ENCODE results near the gene SPTLC3. TPM values are rescaled to one million over a fixed set of nuclear protein-coding genes. Genes with fewer than 3 reads are reported as not detected.

SPTLC3 gene
- 10 to 100 TPM in 2 of 5 donors, 1 to 10 TPM in 2, not detected in 1; 1.9 to 33.9 (median 8.5) TPM for total RNA-seq
- polyA plus RNA-seq, result 1 to 10 TPM; 1.1 to 2.1 (median 1.9) TPM
- long read RNA-seq, donor 1, partial matches to known transcripts, result 0 of 1 reads
- long read RNA-seq, donor 1, other reads (novel, unspliced or antisense), result 0 of 1 reads
- long read RNA-seq, donor 2, result 0 reads
- long read RNA-seq, donor 3, result 0 reads
- long read RNA-seq, donor 4, result 0 reads
- long read RNA-seq, donor 5, result 0 reads
- long read RNA-seq, donor 6, result 0 reads
- long read RNA-seq, donor 7, result 0 reads
- long read RNA-seq, donor 8, result 0 reads
- long read RNA-seq, donor 9, partial matches to known transcripts, result 0 of 1 reads
- long read RNA-seq, donor 9, other reads (novel, unspliced or antisense), result 0 of 1 reads
- long read RNA-seq, donor 10, partial matches to known transcripts, result 0 of 1 reads
- long read RNA-seq, donor 10, other reads (novel, unspliced or antisense), result 0 of 1 reads

DNA sequence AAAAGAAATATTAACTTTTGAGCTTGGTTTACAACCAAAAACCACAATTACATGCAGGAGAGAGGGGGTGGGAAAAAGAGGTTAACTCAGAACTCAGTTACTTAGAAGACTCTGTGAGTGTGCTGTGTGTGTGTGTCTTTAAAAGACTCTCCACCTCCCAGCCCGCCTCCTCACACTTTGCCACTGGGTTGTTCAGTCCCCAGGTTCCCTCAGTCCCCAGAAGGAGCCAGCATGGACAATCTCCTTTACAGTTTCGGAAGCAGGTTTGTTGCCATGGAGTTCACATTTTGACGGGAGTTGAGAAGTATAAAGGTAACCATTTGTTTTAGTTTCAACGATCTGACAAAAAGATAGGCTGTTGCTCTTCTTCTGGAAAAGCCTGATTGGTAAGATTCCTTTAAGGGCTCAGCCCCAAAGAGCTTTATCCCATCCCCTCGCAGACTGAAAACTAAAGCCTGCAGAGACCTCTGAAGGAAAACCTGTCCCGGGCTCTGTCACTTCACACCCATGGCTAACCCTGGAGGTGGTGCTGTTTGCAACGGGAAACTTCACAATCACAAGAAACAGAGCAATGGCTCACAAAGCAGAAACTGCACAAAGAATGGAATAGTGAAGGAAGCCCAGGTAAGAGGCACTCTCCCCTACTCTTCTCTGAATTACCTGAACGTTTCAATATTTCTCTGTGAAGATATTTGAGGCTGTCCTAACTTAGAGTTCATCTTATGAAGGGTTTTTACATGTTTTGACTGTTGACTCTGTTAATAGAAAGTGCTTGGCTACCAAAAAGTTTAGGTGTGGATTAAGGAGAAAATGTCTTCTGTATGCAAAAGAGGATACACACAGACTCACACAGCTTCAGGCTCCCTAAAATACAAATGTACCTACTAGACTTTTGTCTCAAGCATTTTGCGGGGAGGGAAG is at the start of gene SPTLC3:
TSS of gene SPTLC3 (plus strand) at position 212 of the 921 bp plus-strand sequence. CDS start at position 508, 296 bp downstream.
- TF ChIP-seq POLR2A (IDR thresholded peaks at IDR 0.05) (no peak), POLR2AphosphoS5 (IDR thresholded peaks at IDR 0.05) (peak in 2 of 3 donors; percentile 10 to 46), EP300 (IDR thresholded peaks at IDR 0.05) (no peak)
- TF ChIP-seq, protein P1, sequence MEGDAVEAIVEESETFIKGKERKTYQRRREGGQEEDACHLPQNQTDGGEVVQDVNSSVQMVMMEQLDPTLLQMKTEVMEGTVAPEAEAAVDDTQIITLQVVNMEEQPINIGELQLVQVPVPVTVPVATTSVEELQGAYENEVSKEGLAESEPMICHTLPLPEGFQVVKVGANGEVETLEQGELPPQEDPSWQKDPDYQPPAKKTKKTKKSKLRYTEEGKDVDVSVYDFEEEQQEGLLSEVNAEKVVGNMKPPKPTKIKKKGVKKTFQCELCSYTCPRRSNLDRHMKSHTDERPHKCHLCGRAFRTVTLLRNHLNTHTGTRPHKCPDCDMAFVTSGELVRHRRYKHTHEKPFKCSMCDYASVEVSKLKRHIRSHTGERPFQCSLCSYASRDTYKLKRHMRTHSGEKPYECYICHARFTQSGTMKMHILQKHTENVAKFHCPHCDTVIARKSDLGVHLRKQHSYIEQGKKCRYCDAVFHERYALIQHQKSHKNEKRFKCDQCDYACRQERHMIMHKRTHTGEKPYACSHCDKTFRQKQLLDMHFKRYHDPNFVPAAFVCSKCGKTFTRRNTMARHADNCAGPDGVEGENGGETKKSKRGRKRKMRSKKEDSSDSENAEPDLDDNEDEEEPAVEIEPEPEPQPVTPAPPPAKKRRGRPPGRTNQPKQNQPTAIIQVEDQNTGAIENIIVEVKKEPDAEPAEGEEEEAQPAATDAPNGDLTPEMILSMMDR (IDR thresholded peaks at IDR 0.05), result peak in 1 of 7 experiments; percentile 3
- intact Hi-C loops (cut with DNase I; ENCODE audit: low total_unique reads), result no loop called here
- no peaks in the 10 kb centered on the region for H3K9me3 ChIP-seq
- 1 to 4% (median 3%) methylated on average over 9 of the region's 9 CpGs for WGBS, 5 donors
- H3K4me3 ChIP-seq, result peak within 1 kb of the TSS; percentile 36 to 52 (median 46)
- peaks cover 7 to 21% (median 15%) of the 10 kb centered on the region in 4 donors for H3K4me1 ChIP-seq
- H3K27ac ChIP-seq, result peak within 1 kb of the TSS; percentile 62 to 85 (median 75)
- no peaks in the 10 kb centered on the region for H3K27me3 ChIP-seq
- H3K36me3 ChIP-seq, result no peaks in the 10 kb centered on the region
- DNase-seq, result peak; percentile 48 to 73

DNA sequence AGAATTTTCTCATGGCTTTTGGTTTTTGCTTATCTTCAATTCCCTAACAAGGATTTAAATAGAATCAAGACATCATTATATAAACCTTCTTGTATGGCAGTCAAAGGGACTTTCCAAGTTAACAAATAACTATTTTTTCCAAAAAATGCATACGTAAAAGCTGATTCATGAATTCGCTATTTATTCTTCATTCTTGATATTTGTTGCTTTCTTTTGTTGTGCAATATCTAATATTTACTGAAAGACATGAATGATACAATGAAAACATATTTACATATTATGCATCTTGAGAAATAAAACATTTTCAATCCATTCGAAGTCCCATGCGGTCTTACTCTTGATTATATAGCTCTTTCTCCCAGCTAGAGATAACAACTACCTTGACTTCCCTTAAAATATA is 47.0 kb upstream of the SPTLC3 start:
- WGBS, 5 donors, result 84 to 93% (median 91%) methylated on average over 4 of the region's 4 CpGs
- intact Hi-C loops (cut with DNase I; ENCODE audit: low total_unique reads), result loop anchor here (10.0 kb wide), 1 partner anchor 143 kb away; no protein-coding TSS in a partner anchor

DNA sequence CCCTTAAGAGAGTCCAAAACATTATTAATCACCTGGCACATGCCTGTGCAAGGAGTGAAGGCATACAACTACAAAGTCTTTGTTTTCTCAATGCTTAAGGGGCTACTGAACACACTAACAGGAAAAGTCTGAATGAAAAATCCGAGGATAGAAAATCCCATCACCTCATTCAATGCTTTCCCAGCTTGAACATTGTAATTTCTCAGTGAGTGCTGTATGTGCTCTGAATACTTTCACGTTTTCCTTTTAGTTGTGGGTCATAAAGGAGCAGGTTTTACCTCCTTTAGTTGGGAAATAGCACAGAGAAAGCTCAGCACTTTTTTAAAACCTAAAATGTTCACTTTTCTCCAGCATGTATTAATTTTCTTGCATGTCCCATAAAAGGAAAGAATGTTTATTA is 45.9 kb upstream of the SPTLC3 start:
- 28 to 43% (median 37%) methylated on average over 2 of the region's 2 CpGs for WGBS, 5 donors
- H3K4me1 ChIP-seq, result no peaks in the 10 kb centered on the region
- DNase-seq, result no peak
- no peaks in the 10 kb centered on the region for H3K36me3 ChIP-seq
- no peak for TF ChIP-seq POLR2AphosphoS5 (IDR thresholded peaks at IDR 0.05)
- TF ChIP-seq EP300 (IDR thresholded peaks at IDR 0.05), result no peak
- TF ChIP-seq, protein P1 (IDR thresholded peaks at IDR 0.05), result no peak
- TF ChIP-seq POLR2A (IDR thresholded peaks at IDR 0.05), result no peak
- H3K4me3 ChIP-seq, result no peak overlapping the region
- H3K9me3 ChIP-seq, result no peaks in the 10 kb centered on the region
- intact Hi-C loops (cut with DNase I; ENCODE audit: low total_unique reads), result loop anchor here (10.0 kb wide), 1 partner anchor 142 kb away; no protein-coding TSS in a partner anchor
- H3K27ac ChIP-seq, result no peak overlapping the region
- peaks cover 0 to 4% (median 0%) of the 10 kb centered on the region in 3 donors for H3K27me3 ChIP-seq

More for the DNA sequence above, 47.0 kb upstream of the SPTLC3 start:
- no peak for DNase-seq
- Histone ChIP-seq H3K27ac (no peak overlapping the region), H3K36me3 (no peaks in the 10 kb centered on the region), H3K4me1 (no peaks in the 10 kb centered on the region), H3K27me3 (peaks cover 0 to 4% (median 0%) of the 10 kb centered on the region in 3 donors), H3K4me3 (no peak overlapping the region), H3K9me3 (no peaks in the 10 kb centered on the region)
- TF ChIP-seq POLR2A (IDR thresholded peaks at IDR 0.05) (no peak), EP300 (IDR thresholded peaks at IDR 0.05) (no peak), POLR2AphosphoS5 (IDR thresholded peaks at IDR 0.05) (no peak)
- TF ChIP-seq, protein P1 (IDR thresholded peaks at IDR 0.05), result no peak

DNA sequence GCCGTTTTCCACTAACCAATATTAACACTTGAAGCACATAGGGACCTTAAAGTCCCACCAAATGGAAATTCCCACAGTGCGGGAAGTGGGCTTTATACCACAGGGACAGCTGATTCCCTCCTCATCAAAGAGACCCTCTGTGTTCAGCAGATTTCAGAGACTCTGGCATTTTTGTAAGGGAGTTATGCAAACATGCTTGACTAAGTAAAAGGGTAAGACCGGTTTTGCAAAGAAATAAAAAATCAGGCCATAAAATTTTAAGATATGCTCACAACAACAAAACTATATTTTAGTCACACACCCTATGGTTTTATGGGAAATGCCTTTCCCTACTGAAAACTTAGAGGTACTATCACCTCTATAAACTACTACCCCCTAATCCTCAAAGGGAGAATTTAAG is 45.4 kb upstream of the SPTLC3 start:
- TF ChIP-seq POLR2A (IDR thresholded peaks at IDR 0.05), result no peak
- TF ChIP-seq POLR2AphosphoS5 (IDR thresholded peaks at IDR 0.05), result no peak
- TF ChIP-seq EP300 (IDR thresholded peaks at IDR 0.05), result no peak
- TF ChIP-seq, protein P1 (IDR thresholded peaks at IDR 0.05), result no peak
- intact Hi-C loops (cut with DNase I; ENCODE audit: low total_unique reads), result loop anchor here (10.0 kb wide), 1 partner anchor 141 kb away; no protein-coding TSS in a partner anchor
- no peaks in the 10 kb centered on the region for H3K9me3 ChIP-seq
- H3K27me3 ChIP-seq, result peaks cover 0 to 4% (median 0%) of the 10 kb centered on the region in 3 donors
- no peaks in the 10 kb centered on the region for H3K36me3 ChIP-seq
- 42 to 69% (median 48%) methylated on average over 3 of the region's 3 CpGs for WGBS, 5 donors
- no peak for DNase-seq
- H3K27ac ChIP-seq, result no peak overlapping the region
- H3K4me1 ChIP-seq, result no peaks in the 10 kb centered on the region
- H3K4me3 ChIP-seq, result no peak overlapping the region
